Measurements from ENCODE around the gene ERGIC1.

DNA sequence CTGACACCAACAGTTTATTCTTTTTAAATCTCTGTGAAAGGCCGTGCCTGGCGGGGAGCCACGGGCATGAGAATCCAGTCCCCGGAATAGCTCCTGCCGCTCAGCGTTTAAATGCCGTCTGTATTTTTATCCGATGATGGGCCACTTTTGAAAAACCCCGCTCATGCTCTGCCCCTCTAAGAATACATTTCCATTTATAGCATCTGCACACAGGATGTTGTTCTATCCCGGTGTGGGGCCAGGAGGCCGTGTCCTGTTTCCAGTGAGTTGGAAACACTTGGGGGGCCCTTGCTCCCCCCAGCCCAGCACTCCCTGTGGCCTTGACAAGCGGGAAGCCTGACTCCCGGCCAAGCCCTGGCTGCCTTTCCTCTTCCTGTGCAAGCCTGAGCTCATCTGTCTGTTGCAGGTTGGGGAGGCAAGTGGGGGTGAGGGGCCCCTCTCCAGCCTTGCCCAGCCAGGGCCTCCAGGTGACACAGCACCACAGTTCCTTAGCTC lies 39.0 kb downstream of the ERGIC1 start:
- TF ChIP-seq GABPA (IDR thresholded peaks at IDR 0.05; ENCODE audit: borderline replicate concordance, insufficient read depth, low read length) (no peak), GTF2F1 (IDR thresholded peaks at IDR 0.05; ENCODE audit: borderline replicate concordance, low read depth, low read length) (no peak), SP2 (IDR thresholded peaks at IDR 0.05; ENCODE audit: low read length) (no peak), POLR2A (IDR thresholded peaks at IDR 0.05; ENCODE audit: control extremely low read depth in 1 of 2, low read depth in 2 of 2, low read length in 2 of 2) (no peak), POLR2AphosphoS5 (IDR thresholded peaks at IDR 0.05; ENCODE audit: low read depth, low read length) (no peak), EZH2 (IDR thresholded peaks at IDR 0.05; ENCODE audit: low read depth, low read length, severe bottlenecking) (no peak), KDM1A (IDR thresholded peaks at IDR 0.05; ENCODE audit: borderline replicate concordance, low read length) (no peak), MAFK (IDR thresholded peaks at IDR 0.05; ENCODE audit: low read depth, low read length) (no peak), CHD2 (IDR thresholded peaks at IDR 0.05; ENCODE audit: low read length) (no peak), ZNF274 (IDR thresholded peaks at IDR 0.05; ENCODE audit: borderline replicate concordance, extremely low read depth, low read length) (no peak), RFX5 (IDR thresholded peaks at IDR 0.05; ENCODE audit: borderline replicate concordance, low read depth, low read length) (no peak)
- TF ChIP-seq, protein P1, sequence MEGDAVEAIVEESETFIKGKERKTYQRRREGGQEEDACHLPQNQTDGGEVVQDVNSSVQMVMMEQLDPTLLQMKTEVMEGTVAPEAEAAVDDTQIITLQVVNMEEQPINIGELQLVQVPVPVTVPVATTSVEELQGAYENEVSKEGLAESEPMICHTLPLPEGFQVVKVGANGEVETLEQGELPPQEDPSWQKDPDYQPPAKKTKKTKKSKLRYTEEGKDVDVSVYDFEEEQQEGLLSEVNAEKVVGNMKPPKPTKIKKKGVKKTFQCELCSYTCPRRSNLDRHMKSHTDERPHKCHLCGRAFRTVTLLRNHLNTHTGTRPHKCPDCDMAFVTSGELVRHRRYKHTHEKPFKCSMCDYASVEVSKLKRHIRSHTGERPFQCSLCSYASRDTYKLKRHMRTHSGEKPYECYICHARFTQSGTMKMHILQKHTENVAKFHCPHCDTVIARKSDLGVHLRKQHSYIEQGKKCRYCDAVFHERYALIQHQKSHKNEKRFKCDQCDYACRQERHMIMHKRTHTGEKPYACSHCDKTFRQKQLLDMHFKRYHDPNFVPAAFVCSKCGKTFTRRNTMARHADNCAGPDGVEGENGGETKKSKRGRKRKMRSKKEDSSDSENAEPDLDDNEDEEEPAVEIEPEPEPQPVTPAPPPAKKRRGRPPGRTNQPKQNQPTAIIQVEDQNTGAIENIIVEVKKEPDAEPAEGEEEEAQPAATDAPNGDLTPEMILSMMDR (IDR thresholded peaks at IDR 0.05; ENCODE audit: control extremely low read depth in 1 of 3, insufficient read depth in 1 of 3, low read depth in 1 of 3, low read length in 3 of 3), result no peak
